GM21526 (cell line): ENCODE data around the gene MYF6.

Source experiments
- ATAC-seq: cut with Tn5 transposase; IDR thresholded peaks from one replicate; pipeline ENCODE4 v1.9.1; 2021; ENCODE audit warnings: moderate library complexity; ENCODE audit not compliant: unreplicated experiment, low FRiP score

MYF6 gene

DNA sequence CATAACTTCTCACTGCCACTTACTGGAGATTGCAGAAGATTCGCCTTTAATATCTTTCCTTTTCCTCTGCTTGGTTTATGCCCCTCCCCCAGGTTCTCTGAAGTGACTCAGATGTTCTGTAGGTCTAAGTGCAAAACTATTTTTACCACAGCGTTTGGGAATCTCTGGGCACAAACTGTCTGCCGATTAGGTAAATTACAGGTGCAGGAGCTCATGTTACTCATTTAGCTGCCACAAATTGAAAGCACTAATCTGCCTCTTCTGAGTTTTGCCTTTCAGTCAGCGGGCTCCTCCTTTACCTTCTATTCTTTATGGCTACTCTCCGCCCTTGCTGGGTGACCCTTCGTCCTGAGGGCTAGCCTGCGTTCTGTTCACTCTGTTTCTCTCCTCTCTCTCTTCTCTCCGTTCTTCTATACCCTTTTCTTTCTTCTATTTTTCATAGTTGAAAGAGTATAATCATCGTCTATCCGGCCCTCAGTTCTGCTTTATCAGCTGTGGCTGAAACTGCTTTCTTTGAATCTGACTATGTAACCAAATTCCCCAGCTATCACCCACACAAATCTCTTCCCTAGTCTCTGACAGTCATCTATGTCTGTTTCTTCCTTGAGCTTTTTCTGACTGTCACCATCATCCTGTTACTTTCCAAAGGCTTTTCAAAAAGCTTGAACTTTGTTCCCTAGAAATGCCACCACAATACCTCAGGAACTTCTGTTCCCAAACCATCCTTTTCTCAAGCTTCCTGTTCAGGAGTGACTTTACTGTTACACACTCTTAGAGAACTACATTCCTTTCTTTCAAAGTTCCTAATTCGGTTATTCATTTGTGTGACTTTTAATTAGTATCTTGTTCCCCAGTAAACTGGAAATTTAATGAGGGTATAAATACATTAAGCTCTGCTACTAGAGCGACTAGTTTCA is 4.3 kb upstream of the MYF6 start:
- peak; percentile 85 for ATAC-seq

DNA sequence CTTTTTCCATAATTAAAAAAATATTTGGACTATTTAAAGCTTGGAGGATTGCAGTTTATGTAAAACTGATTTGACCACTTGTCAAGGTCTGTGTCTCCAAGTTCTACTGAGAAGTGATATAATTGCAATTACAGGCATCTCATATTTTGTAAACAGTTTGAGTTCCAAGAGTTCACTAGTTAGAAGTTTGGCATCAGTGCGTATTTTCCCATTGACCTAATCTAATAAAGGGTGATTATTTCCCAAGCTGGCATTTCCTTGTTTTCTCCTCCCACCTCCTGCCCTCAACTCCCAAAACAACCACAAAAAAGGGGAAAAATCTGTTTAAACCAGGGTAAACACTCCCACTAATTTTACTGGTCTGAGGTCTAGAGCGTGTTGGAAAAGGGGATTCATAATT is 3.0 kb upstream of the MYF6 start:
- ATAC-seq = no peak

DNA sequence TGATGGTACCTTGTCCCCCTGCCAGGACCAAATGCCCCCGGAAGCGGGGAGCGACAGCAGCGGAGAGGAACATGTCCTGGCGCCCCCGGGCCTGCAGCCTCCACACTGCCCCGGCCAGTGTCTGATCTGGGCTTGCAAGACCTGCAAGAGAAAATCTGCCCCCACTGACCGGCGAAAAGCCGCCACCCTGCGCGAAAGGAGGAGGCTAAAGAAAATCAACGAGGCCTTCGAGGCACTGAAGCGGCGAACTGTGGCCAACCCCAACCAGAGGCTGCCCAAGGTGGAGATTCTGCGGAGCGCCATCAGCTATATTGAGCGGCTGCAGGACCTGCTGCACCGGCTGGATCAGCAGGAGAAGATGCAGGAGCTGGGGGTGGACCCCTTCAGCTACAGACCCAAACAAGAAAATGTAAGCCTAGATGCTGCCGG is 410 bp downstream of the MYF6 start:
- ATAC-seq = no peak

DNA sequence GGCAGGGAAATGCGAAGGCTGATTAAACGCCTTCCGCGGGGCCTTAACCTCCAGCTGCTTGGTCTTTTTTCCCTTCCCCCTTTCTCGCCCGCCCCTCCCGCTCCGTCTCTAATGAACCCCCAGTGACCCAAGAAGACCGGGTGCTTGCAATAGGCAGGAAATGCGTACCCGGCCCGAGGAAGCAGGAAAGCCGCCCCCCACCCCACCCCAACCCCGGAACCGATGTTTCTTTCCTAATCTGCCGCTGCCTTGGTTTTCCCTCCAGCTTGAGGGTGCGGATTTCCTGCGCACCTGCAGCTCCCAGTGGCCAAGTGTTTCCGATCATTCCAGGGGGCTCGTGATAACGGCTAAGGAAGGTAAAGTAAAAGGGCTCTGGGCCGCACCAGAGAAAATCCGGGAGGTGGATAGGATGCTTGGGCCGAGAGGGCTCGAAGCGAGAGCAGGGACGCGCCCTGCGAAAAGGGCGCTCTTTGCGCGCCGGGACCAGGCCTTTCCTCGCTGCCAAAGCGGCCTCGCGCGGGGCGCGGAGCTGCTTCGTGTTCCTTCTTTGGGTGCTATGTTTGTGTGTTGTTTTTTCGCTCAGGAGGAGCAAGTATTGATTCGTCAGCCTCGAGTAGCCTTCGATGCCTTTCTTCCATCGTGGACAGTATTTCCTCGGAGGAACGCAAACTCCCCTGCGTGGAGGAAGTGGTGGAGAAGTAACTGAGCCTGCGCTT is 983 bp downstream of the MYF6 start:
- ATAC-seq = no peak

DNA sequence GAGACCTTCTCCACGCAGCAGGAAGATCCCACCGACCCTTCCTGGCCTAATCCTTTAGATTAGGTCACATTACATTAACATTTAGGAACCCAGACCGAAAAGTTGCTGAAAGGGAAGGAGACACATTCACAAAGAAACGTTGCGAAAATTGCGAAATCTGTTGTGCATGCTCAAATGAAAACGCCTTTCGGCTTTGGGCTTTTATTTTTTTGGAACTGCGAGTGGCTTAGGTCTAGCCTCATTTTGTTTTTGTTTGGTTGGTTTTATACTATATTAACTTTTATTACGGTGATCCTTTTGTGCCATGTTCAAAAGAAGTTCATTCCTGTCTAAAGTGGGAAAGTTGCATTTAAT is 1.5 kb downstream of the MYF6 start:
- ATAC-seq = no peak

DNA sequence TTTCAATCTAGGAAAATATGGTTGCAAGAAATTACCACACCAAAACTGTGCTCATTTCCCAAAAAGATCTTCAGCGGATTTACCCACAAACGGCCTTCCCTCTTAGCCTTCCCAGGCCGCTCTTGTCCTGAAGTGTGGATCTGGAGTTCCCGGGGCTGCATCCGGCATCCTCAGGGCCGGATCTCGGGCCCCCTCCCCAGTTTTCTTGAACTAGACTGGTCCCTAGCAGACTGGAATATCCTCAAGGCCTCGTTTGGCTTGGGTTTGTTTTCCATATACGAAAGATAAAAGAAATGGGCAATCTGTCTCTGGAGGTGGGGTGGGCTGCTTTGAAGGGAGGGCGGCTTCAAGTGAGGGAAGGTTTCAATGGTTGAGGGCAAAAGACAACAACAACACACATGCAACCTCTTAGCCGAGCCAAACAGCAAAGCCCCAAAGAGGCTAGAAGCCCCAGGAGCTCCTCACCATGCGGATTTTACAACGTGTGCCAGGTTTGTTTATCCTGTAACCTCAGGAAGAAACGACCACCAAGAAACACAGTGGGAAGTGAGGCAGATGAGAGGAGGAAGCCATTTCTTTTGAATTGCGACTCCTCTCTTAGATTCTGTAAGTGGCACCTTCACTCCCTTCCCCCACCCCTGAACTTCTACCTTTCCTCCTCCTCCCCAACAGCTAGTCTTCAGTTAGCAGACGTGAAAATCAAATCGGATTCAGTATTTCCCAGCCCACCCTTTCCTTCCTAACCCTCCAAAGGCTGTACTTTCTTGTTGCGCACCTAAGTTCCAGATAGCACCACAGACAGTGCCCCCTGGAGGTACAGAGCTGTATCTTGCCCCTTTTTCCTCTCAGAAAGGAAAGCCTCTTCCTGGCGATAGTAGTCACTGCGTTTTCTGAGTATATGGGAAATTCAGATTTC is 2.6 kb downstream of the MYF6 start:
- ATAC-seq = peak; percentile 44

DNA sequence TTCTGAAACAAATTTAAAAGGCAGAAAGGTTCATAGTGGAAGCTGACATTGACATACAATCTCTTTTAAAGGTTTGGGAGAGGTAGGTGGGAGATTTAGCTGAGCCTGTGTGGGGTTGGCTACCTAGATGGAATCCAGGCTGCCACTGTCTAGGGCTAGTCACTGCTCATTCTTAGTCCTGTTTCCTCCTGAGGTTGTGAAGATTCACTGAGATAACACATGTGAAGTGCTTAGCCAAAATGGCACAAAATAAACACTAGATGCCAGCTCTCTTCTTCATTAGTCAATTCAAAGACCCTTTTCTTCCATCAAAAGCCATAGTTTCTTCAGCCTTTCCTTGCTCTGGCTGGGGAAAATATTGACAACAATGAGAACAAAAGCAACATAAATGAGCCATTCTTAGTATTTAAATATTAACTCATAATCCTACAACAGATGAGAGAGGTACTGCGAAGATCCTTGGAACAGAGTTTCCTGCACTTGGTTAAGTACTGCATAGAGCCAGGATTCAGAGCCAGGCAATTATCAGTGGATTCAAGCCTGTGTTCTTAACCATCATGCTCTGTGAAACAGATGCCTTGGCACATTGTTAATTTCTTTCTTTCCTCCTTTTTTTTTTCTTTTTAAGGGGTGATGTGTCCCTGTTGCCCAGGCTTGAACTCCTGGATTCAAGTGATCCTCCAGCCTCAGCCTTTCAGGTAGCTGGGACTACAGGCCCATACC is 3.5 kb downstream of the MYF6 start:
- no peak for ATAC-seq

DNA sequence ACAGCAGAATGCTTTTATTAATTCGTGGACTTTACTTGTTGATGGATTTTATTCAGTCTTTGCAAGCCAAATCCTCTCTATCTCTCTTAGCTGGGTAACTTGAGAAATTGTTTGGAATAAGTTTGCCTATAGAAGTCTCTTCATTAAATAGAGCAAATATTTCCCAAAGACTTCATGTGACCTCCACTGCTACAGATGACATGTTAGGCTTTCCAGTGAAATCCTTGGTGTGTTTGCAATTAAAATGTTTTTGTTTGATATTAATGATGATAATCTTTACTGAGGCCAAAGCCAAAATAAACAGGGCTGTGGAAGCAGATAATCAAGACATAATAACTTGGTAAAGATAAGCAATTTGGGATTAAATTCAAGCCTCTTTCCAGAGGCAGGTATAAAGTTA is 4.4 kb downstream of the MYF6 start:
- no peak for ATAC-seq

DNA sequence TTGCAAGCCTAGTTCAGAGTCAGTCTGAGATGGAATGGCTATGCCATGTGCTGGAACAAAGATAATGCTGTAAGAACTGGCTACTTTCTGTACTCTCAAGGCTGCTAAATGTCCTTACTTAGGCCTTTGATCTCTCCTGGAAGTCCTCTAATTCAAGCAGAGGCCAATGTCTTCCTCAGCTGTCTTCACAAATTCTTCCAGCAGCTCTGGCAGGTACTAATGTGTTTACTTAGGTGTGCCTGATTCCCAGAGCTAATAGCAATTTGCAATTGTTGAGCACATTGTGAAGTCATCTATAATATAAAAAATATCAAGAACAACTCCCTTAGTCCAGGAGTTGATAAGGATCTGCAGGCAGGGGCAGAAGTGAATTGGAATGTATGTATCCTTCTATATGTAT is 5.4 kb downstream of the MYF6 start:
- ATAC-seq = no peak

DNA sequence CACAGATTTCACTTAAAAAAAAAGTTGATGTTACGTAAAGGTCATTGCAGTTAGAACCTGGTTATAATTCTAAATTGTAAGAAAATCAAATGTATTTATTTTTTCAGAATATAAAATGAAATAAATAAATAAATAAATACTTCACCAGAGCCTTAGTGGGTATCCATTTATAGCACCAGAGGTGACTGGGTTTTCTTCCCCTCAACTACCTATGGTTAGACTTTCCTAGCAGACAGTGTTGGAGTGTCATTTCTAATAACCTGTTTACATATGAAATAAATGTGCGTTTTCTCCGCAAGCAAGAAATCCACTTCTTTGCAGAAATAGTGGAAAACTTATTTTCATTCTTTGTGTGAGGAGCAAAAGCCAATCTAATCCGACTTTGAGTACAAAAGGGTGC is 6.0 kb downstream of the MYF6 start:
- ATAC-seq = no peak

DNA sequence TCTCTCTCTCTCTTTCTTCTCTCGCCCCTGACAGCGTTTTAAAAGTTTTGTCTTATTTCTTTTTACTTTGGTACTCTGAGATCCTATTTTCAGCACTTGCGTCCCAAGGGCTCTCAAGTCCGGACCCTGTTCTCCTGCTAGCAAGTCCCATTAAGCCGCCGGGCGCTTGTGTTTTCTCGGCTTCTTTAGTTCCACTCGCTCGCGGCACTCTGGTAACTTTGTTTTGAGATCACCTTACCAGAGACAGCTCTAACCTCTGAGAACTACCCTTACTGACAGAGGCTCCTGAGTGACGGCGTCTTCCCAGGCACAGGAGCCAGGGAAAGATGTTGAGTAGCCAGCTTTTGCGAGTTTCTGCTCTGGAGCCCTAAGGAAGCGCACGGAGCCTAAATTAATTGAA is 6.6 kb downstream of the MYF6 start:
- ATAC-seq = no peak

DNA sequence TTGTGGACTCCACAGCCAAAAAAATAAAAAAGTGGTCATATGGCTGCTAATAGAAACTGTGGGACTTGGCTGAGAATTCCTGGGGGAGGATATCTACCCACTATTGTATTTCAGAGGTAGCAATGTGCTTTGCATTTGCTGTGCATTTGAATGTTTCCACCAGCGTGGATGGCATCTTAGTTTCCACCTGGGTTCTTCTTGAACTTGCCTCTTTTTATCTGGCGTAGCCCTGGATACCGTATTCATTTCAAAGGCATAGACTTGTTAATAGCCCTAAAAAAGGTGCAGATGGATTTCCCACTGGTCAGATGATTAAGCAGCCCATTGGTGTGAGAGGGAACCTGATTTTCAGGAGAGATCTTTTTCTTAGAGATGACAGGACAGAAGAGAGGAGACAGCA is 7.4 kb downstream of the MYF6 start:
- no peak for ATAC-seq

DNA sequence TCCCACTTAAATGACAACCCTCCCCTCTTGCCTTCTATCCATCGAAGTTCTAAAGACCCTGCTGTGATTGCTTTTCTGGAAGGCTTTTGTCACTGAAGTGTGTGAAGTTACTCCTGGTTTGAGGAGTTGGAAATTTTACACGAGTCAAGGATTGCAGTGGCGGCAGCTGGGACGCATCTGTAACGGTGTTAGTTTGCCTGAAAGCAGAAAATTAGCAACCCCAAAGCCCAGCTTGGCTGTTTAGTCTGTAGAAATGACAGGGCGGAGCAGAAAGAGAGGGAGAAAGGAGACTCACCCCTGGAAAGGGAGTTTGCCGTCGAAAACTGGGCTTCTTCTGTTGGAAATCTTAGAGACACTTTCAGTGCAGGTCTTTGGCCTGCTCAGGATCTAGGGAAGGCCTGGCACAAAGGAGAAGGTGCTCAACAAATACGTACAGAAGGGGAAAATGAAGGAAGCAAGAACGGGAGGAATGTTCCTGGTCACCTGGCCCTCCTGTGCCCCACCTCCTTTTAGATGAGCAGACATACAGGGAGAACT is 8.3 kb downstream of the MYF6 start:
- ATAC-seq = no peak

DNA sequence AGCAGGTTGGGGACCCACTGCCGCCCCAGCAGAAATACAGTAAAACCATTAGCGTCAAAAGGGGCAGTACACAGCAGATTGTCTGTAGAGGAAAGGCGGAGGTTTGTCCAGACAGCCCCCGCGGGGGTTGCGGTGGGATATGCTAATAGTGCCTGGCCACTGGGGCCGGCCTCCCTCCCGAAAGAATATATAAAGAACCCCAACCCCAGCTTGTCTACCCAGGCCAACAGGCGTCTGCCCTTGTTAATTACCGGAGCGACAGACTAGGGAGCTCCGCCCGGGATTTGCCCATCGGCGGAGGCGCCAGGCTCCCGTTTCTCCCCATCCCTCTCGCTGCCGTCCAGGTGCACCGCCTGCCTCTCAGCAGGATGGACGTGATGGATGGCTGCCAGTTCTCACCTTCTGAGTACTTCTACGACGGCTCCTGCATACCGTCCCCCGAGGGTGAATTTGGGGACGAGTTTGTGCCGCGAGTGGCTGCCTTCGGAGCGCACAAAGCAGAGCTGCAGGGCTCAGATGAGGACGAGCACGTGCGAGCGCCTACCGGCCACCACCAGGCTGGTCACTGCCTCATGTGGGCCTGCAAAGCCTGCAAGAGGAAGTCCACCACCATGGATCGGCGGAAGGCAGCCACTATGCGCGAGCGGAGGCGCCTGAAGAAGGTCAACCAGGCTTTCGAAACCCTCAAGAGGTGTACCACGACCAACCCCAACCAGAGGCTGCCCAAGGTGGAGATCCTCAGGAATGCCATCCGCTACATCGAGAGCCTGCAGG is 9.4 kb downstream of the MYF6 start, which contains the start of gene MYF5:
TSS of gene MYF5 (plus strand) at position 217 of the 774 bp plus-strand sequence. CDS start at position 369, 152 bp downstream.
- ATAC-seq = no peak

DNA sequence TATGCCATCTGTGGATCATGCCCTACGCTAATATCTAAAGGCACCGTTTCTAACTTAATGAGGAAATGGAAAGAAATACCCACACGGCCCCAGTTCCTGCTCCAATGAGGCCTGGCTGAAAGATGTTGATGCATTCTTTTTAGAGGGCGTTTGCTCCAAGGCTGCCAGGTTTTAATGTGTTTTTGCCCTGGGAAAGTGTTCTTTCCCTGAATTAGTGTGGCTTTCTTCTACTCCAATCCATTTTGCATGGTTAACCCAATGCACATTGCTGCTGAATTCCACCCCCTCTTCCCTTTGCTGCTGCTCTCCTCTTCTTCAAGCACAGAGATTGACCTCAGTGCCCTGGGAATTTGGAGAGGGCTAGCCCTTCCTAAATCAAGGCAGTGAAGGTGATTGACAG is 10.4 kb downstream of the MYF6 start:
- no peak for ATAC-seq

DNA sequence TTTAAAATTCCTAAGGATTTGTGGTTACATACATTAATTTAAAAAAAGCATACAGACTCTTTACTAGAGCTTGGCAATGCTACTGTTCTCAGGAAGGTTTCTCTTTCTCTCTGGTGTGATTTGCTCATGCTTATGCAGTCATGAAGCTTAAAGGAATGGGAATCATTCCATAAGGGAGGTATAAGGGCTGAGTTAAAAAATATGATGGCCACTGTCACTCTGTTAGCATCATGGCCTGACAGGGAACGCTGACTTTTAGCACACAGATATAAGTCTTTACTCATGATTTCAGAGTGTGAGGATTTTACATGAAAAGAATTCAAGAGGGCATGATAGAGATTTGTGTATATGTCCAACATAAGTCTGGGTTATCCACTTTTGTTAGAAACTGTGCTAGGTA is 13.1 kb downstream of the MYF6 start:
- no peak for ATAC-seq

DNA sequence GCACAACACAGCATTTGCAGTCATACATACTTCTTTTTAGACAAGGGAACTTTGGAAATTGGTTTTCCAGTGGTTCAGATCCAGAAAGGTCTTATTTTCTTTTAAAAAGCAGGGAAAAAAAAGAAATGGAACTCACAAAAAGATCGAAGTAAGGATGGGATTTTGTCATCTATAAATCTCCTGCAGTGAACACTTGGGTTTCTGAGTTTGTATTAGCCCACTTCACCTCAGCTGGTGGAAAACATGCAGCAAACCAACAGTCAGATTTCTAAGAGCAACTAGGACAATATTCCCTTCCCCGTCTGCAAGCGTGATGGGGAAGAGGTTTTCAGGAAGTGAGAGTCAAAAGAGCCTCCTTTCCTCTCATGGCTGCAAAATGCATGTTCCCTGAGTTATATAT is 13.9 kb downstream of the MYF6 start:
- no peak for ATAC-seq

DNA sequence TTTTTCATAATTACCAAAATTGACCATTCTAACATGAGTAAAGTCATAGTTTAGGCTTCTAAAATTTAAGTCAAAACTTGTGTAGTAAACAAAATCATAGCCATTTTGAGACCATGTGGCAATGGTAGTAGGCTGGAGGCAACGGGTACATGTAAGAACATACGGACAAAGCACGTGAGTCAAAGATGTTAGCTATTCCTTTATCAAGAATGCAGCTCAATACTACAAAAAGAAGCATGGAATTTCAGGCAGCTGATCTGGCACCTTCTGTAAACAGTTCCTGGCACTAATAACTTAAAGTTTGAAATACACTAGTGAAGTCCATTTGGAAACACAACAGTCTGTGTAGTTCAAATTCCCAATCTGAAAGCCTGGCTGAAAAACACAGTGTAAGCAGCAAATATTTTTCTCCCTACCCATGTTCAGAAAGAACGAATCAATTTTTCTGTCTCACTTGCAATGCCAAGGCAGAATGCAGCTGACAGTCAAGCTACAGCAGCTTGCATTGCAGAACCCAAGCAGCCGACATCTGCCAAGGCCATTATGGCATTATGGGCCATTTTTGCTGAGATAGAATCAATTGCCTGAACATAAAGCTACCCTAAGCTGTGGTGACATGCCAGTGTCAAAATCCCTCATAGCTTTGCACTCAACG is 38.5 kb downstream of the MYF6 start:
- ATAC-seq = no peak

DNA sequence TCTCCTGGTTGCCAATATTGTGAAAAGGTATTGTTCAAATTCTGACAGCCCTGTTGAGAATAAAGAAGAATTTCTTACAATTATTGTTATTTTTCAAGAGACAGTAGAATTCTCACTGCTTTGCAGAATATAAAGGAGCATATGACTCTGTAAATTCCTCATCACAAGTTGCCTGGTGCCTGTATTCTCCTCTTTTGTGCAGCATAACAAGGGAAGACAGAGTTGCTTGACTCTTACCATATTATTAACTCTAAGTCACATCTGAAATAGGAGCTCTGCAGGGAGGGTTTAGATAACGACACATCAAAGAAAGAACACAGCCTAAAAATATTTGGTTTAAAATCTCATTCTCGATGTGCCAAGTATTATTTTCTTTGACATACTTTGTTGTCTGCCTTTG is 40.4 kb downstream of the MYF6 start:
- ATAC-seq = no peak
